ENCODE results near the gene CD4. TPM values are rescaled to one million over a fixed set of nuclear protein-coding genes. Genes with fewer than 3 reads are reported as not detected.
A peak's percentile ranks its signal among the peaks of the same experiment; 100 is the strongest.

CD4 gene
- total RNA-seq, 4 donors from 2014 or later = 7.5 to 12.6 (median 8.9) TPM

- H3K27me3 ChIP-seq = no peaks in the 10 kb centered on the region
- peaks cover 0 to 23% (median 14%) of the 10 kb centered on the region in 4 donors for H3K4me1 ChIP-seq
- peak within 1 kb of the TSS; percentile 62 to 84 (median 67) for H3K4me3 ChIP-seq
- peak; percentile 95 to 96 for DNase-seq (ENCODE audit: low spot score in 2 of 2)
- peaks cover 2 to 45% (median 5%) of the 10 kb centered on the region in 3 donors for H3K36me3 ChIP-seq
- WGBS, 2 donors = 0 to 1% methylated on average over 23 to 55 of the region's 65 CpGs
- TF ChIP-seq EP300 (IDR thresholded peaks at IDR 0.05) = peak; percentile 27 to 88
- TF ChIP-seq CTCF (IDR thresholded peaks at IDR 0.05) = peak in 2 of 5 experiments; percentile 9 to 41
- peak in 1 of 2 donors; percentile 58 for TF ChIP-seq POLR2A (IDR thresholded peaks at IDR 0.05)
- H3K9me3 ChIP-seq = no peaks in the 10 kb centered on the region
- H3K27ac ChIP-seq = peak within 1 kb of the TSS; percentile 86 to 99 (median 94)
Measured at GRCh38 chr12:6851921-6852650, 62.8 kb downstream of the CD4 start, which contains the start of gene USP5. TSS of gene USP5 (plus strand) at chr12:6852150. CDS start at chr12:6852180, 30 bp downstream.

DNA sequence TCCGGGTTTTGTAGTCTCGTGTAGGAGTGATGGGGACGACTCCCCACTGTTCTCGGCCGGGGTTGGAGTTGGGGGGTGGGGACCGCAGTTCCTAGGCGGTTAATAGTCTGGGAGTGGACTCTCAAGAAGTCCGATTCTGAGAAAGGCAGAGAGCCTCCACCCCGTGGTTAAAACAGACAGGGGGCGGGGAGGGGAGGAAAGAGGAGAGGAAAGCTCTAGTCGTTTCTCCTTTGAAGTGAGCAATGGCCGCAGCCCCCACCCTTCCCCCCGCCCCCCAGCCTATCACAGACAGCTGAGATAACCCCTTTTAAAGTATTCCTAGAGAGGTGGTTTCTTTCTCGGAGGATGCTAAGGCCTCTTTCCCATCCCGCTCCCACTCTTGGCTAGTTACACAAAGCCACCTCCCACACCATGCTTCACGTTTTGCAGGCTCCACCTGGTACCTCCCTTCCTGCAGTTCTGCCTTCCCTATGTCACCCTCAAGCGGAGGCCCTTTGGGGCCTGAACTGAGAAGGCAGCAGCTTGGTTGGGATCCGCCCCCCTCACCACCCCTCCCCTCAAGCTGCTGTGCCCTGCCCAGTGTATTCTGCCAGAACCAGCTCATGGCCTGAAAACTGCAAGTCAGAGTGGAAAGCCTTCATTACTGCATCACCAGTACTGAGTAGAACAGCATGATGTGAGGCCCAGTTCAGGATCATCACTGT, 63.5 kb downstream of the CD4 start:
- H3K4me3 ChIP-seq = peak overlapping the region; percentile 14 to 84 (median 66)
- 1 to 2% methylated on average over 18 of the region's 18 CpGs for WGBS, 2 donors
- no peaks in the 10 kb centered on the region for H3K27me3 ChIP-seq
- DNase-seq (ENCODE audit: low spot score in 2 of 2) = no peak
- H3K4me1 ChIP-seq = peaks cover 0 to 23% (median 14%) of the 10 kb centered on the region in 4 donors
- peak overlapping the region; percentile 24 to 94 (median 63) for H3K27ac ChIP-seq
- no peaks in the 10 kb centered on the region for H3K9me3 ChIP-seq
- H3K36me3 ChIP-seq = peaks cover 2 to 45% (median 5%) of the 10 kb centered on the region in 3 donors
- TF ChIP-seq POLR2A (IDR thresholded peaks at IDR 0.05) (no peak), EP300 (IDR thresholded peaks at IDR 0.05) (no peak), CTCF (IDR thresholded peaks at IDR 0.05) (no peak)

GRCh38 chr12:6853626-6854025, 64.3 kb downstream of the CD4 start:
- no peaks in the 10 kb centered on the region for H3K9me3 ChIP-seq
- peaks cover 2 to 46% (median 5%) of the 10 kb centered on the region in 3 donors for H3K36me3 ChIP-seq
- no peak for DNase-seq (ENCODE audit: low spot score in 2 of 2)
- H3K4me3 ChIP-seq = no peak overlapping the region
- no peaks in the 10 kb centered on the region for H3K27me3 ChIP-seq
- H3K4me1 ChIP-seq = peaks cover 0 to 23% (median 14%) of the 10 kb centered on the region in 4 donors
- peak overlapping the region in 3 of 4 donors; percentile 24 to 94 (median 88) for H3K27ac ChIP-seq
- WGBS, 2 donors = 76 to 81% methylated on average over 1 of the region's 1 CpG
- no peak for TF ChIP-seq POLR2A (IDR thresholded peaks at IDR 0.05)
- TF ChIP-seq EP300 (IDR thresholded peaks at IDR 0.05) = no peak
- no peak for TF ChIP-seq CTCF (IDR thresholded peaks at IDR 0.05)

DNA sequence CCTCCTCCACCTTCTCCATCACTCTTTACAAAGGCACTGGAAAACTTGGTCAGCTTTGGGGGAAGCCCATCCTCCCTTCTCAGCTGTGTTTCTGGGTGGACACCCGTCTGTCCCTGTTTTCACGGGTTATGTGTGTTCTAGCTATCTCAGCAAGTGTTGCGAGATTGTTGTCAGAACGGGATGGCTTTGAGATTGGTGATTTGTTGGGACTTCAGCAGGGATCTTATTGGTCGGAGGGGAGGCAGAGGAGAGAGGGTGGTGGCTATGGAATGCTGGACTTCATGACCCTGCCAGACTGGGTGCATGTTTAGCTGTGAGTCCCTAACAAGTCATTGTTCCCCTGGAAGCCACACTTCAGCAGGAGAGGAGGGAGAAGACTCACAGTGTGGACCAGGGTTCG, 64.7 kb downstream of the CD4 start:
- peak overlapping the region in 2 of 4 donors; percentile 88 to 94 for H3K27ac ChIP-seq
- H3K27me3 ChIP-seq = no peaks in the 10 kb centered on the region
- no peak for DNase-seq (ENCODE audit: low spot score in 2 of 2)
- WGBS, 2 donors = 80% methylated on average over 6 of the region's 6 CpGs
- H3K9me3 ChIP-seq = no peaks in the 10 kb centered on the region
- TF ChIP-seq EP300 (IDR thresholded peaks at IDR 0.05) = no peak
- no peak for TF ChIP-seq POLR2A (IDR thresholded peaks at IDR 0.05)
- TF ChIP-seq CTCF (IDR thresholded peaks at IDR 0.05) = no peak
- peaks cover 0 to 23% (median 14%) of the 10 kb centered on the region in 4 donors for H3K4me1 ChIP-seq
- H3K36me3 ChIP-seq = peaks cover 2 to 46% (median 6%) of the 10 kb centered on the region in 3 donors
- no peak overlapping the region for H3K4me3 ChIP-seq
